HG02885 (cell line): Measurements from ENCODE around the gene SLC35B1.

ENCODE experiments used
- ATAC-seq: cut with Tn5 transposase; IDR thresholded peaks from one replicate; pipeline ENCODE4 v1.9.1; 2021; ENCODE audit warnings: mild to moderate bottlenecking; ENCODE audit not compliant: unreplicated experiment, poor library complexity

The SLC35B1 gene, protein sequence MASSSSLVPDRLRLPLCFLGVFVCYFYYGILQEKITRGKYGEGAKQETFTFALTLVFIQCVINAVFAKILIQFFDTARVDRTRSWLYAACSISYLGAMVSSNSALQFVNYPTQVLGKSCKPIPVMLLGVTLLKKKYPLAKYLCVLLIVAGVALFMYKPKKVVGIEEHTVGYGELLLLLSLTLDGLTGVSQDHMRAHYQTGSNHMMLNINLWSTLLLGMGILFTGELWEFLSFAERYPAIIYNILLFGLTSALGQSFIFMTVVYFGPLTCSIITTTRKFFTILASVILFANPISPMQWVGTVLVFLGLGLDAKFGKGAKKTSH

GRCh38 chr17:49707608-49708514 lies at the start of gene SLC35B1:
TSS of gene SLC35B1 (minus strand) at chr17:49707964. CDS start at chr17:49707833, 131 bp downstream.
- peak; percentile 94 for ATAC-seq

DNA sequence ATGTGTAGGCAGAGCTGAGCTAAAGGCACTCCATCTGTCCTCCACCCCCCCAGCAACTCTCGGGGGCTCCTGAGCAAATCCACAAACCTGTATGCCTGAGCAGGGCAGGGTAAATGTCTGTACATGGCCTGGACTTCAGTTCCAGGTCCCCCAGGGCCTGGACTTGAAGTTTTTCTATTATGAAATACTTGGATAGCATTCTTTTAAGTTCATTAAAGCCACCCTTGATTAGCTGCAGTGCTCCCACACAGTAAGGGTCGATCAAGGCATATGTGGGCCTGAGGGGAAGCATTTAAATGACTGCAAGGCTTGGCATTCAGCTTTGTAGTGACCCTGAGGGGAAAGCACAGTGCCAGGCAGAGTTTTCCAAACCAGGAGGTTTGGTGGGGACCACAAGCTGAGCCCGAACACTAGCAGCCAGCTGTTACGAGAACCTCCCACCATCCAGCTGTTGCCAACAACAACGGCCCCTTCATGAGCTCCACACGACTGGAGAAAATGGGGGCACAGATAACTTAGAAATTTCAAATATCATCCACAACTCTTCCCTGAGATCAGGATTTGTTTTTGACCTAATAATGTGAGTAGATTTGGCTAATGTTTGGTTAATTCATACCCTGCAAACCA lies 49.5 kb upstream of the SLC35B1 start:
- ATAC-seq: no peak

DNA sequence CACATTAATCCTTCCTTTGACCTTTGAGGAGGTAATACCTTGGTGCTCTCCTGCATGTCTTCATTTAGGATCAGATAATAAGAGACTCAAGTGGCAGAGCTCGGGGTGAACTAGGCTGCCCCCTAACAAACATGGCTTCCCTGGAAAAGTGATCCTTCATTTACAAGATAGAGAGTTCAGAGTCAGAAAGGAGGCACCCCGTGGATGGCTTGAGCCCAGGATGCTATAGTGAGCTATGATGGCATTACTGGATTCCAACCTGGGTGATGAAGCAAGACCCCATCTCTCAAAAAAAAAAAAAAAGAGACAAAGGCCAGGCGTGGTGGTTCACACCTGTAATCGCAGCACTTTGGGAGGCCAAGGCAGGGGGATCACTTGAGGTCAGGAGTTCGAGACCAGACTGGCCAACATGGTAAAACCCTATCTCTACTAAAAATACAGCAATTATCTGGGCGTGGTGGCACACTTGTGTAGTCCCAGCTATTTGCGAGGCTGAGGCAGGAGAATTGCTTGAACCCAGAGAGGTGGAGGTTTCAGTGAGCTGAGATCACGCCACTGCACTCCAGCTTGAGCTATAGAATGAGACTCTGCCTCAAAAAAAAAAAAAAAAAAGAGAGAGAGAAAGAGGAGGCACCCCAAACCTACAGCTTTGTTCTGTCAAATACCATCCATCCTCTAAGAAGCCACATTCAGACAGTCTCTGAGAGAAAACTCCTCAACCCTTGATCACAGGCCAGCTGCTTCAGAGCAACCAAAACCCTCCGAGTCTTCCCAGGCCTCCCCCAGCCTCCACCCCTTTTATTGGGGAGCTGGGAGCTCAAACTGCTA lies 48.8 kb upstream of the SLC35B1 start:
- no peak for ATAC-seq

GRCh38 chr17:49755663-49756283 lies 48.0 kb upstream of the SLC35B1 start:
- no peak for ATAC-seq

GRCh38 chr17:49753959-49754391 lies 46.2 kb upstream of the SLC35B1 start:
- no peak for ATAC-seq

DNA sequence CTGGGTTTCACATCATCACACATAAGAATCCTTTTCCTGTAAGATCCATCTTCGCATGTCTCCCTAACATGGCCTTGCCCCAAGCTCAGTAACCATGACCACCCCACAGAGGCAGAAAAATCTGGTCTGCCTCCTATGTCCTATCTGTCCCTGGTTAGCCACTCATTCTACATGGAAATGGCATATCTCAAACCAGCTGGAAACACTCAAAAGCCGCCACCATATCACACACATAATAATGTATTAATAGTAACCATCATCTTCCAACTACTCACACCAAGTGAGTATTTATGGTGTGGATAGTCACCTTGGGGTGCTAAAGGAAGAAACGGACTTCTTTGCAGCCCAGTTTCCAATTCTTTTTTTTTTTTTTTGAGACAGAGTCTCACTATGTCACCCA lies 44.7 kb upstream of the SLC35B1 start:
- no peak for ATAC-seq

GRCh38 chr17:49749730-49750129 lies 42.0 kb upstream of the SLC35B1 start:
- no peak for ATAC-seq

DNA sequence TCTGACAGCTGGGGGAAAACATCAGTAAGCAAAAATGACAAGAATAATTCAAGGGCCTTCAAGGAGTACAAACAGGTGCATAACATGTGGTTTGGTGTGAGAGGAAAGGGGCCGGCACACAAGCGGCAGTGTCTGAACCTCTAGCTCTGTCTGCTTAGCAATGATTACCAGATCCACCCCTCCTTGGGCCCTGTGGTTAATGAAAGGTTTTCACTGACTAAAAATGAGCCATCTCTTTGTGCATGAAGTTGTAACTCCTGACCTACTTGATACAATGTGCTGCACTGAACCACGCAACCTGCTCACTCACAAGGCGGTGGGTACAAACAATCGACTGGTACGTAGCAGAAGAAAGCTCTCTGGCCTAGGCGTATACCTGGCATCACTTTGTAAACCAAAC lies 41.0 kb upstream of the SLC35B1 start:
- peak; percentile 80 for ATAC-seq

DNA sequence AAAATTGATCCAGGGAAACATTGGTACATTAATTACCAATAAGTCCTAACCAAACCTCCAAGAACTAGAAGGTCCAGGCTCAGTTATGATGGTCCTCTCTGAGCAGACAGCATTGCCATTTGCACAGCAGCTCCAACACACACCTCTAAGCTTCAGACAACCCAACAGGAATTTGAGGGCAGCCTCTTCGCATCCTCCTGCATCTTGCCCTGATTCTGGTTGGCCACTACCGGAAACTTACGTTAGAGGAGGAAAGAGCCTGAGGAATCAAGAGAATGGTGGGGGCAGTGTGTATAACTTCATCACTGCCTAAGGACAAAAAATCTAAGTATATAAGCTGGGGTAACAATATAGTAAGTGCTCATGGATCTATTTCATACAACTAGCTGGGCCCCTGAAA lies 40.5 kb upstream of the SLC35B1 start:
- no peak for ATAC-seq

DNA sequence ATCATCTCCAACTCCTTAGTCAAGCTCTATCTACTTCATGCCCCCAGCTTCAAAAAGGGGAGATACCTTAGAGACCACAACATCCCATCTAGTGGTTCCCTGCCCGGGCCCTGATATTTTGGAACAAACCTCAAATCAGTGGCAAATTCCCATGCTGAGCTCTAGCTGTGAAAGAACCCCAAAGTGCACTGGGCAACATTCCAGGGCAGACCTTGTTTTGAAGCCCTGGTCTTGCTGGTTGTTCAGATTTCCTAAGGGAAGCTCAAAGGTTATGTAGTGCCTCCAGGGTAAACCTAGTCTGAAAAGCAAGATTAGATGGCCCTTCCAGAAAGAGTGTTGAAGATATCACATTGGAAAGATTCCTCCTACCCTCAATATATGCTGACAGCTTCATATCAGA lies 39.9 kb upstream of the SLC35B1 start:
- no peak for ATAC-seq

GRCh38 chr17:49746791-49747490 lies 39.2 kb upstream of the SLC35B1 start:
- ATAC-seq: peak; percentile 62

- ATAC-seq: no peak
Observed at GRCh38 chr17:49745175-49746139, 37.7 kb upstream of the SLC35B1 start.

DNA sequence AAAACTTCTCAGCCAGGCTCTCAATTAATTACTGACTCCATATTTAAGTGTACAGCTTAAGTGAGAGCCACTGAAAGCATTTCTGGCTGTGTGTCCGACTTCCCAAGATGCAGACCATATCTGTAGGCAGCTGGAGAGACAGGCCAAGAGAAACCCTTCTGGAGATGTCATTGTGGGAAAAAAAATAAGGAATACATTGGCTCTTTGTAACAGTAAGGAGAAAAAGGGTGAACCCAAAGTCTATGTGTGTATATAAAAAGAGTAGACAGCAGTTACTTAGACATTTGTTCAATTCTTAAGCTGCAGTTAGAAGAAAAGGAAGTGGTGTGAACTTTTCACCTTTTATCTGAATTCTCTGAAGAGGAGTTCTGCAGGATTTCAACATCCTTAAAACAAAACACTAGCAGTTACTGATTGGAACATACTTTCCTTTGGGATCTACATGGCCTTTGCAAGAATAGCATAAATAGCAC lies 34.4 kb upstream of the SLC35B1 start:
- ATAC-seq: no peak

DNA sequence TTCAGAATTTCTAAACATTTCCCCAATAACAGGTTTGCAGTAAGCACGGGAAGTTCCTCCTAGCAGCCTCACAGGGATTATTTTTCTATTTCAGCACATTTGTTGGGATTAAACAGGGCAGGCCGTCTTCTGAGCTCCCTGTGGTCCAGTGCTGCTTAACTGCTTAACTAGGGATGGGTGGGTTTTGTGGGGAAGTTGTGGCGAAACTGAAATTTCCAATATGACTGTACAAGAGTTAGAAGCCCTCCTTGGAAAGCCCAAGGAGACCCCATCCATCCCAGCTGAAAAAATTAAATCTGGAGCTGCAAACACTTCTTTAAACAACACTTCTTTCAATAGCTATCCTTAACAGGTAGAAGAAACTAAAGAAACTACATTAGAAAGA lies 33.9 kb upstream of the SLC35B1 start:
- ATAC-seq: no peak

GRCh38 chr17:49741009-49741691 lies 33.4 kb upstream of the SLC35B1 start:
- peak; percentile 37 for ATAC-seq

DNA sequence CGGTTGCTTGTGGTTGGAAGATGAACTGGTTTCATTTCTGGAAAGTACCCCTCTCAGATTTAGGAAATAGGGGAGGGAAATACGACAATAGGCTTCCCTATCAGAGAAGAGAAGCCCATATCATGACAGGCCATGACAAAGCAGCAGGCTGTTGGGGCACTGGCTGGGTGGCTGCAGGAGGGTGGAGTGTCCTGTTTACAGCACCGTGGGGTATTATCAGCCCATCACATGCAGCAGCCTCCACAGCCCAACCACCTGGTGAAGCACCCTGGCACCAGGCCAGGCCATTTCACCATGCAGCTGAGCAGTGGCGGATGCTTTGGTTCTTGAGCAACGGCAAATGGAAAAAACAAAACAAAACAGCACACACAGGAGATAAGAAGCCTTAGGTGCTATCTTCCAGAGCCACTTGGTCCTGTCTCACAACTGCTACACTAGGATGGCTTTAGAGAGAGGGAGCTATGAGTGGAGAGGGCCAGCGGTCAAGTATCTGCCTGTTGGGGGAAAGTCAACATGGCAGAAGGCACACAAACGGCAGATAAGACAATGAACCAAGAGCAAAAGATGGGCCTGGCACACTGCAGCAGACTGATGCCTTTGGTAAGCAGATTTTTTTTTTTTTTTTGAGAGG lies 32.0 kb upstream of the SLC35B1 start:
- no peak for ATAC-seq
